ENCODE results near the gene ZNRF3. TPM values are rescaled to one million over a fixed set of nuclear protein-coding genes. Genes with fewer than 3 reads are reported as not detected.

Gene ZNRF3
- polyA plus RNA-seq, 1 of the 3 experiments (the other 2 are of a cell fraction): 4.2 TPM

- ChIA-PET CTCF (interaction anchor here (1.0 to 1.6 kb wide), 2 partner anchors 14 to 159 kb away, joined by 3 read pairs; partner anchors contain the start of gene KREMEN1), POLR2A (no interaction called here)
- Histone ChIP-seq H3K36me3 (replicated peaks in 1 of 2; ENCODE audit: control insufficient read depth in 1 of 2, insufficient read depth in 2 of 2, low read length in 1 of 2) (no peaks in the 10 kb centered on the region), H3K79me2 (ENCODE audit: insufficient read depth) (no peaks in the 10 kb centered on the region), H3F3A (replicated peaks; ENCODE audit: insufficient read depth) (no peaks in the 10 kb centered on the region), H3K9me3 (no peaks in the 10 kb centered on the region), H3K27ac (ENCODE audit: low read depth in 2 of 2, low read length in 1 of 2) (no peak overlapping the region), H2AFZ (ENCODE audit: low read depth) (no peak overlapping the region), H3K9ac (no peak overlapping the region), H3K9me2 (no peaks in the 10 kb centered on the region), H3K4me1 (ENCODE audit: control insufficient read depth in 1 of 2, insufficient read depth in 2 of 2, low read depth in 1 of 2, low read length in 1 of 2) (peaks cover 6% of the 10 kb centered on the region in 2 experiments; a peak in 2 of 4 replicates), H3K27me3 (ENCODE audit: insufficient read depth) (no peaks in the 10 kb centered on the region), H3K4me2 (no peak overlapping the region), H4K20me1 (ENCODE audit: insufficient read depth) (no peaks in the 10 kb centered on the region), H3K4me3 (ENCODE audit: low read depth in 2 of 2, low read length in 1 of 2) (no peak overlapping the region)
- DNase-seq: no peak
- TF ChIP-seq RXRA (IDR thresholded peaks at IDR 0.05; ENCODE audit: borderline replicate concordance, low read depth): no peak
- TF ChIP-seq, protein P1, sequence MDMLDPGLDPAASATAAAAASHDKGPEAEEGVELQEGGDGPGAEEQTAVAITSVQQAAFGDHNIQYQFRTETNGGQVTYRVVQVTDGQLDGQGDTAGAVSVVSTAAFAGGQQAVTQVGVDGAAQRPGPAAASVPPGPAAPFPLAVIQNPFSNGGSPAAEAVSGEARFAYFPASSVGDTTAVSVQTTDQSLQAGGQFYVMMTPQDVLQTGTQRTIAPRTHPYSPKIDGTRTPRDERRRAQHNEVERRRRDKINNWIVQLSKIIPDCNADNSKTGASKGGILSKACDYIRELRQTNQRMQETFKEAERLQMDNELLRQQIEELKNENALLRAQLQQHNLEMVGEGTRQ (IDR thresholded peaks at IDR 0.05; ENCODE audit: borderline replicate concordance, low read depth, low read length): no peak
- no peak for TF ChIP-seq YY1 (IDR thresholded peaks at IDR 0.05; ENCODE audit: low read depth)
- TF ChIP-seq, protein P2, sequence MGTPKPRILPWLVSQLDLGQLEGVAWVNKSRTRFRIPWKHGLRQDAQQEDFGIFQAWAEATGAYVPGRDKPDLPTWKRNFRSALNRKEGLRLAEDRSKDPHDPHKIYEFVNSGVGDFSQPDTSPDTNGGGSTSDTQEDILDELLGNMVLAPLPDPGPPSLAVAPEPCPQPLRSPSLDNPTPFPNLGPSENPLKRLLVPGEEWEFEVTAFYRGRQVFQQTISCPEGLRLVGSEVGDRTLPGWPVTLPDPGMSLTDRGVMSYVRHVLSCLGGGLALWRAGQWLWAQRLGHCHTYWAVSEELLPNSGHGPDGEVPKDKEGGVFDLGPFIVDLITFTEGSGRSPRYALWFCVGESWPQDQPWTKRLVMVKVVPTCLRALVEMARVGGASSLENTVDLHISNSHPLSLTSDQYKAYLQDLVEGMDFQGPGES (IDR thresholded peaks at IDR 0.05; ENCODE audit: low read depth, low read length): no peak
- 92% methylated on average over 2 of the region's 2 CpGs for WGBS (ENCODE audit: low lambda C conversion rate)
These were observed 203.6 kb downstream of the ZNRF3 start for GRCh38 chr22:29087012-29087411.

DNA sequence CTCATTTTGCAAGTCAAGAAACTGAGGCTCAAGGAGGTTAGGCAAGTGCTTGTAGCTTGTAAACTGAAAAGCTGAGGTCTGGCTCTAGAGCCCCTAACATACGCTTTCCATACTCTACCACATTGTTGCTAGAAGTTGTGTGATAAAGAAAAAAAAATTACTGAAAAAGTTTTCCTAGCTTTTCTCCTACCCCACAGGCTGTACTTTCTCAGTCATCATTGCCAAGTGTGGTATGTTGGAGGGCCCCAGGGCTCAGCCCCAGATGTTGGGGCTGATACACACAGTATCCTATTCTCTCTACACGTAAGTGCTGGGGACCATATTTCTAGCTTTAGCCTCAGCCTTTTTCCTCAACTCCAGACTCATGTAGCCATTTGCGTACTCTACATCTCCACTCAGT is 205.4 kb downstream of the ZNRF3 start:
- Histone ChIP-seq H3K36me3 (replicated peaks in 1 of 2; ENCODE audit: control insufficient read depth in 1 of 2, insufficient read depth in 2 of 2, low read length in 1 of 2) (no peaks in the 10 kb centered on the region), H3K9ac (no peak overlapping the region), H3K27me3 (ENCODE audit: insufficient read depth) (no peaks in the 10 kb centered on the region), H3K4me3 (ENCODE audit: low read depth in 2 of 2, low read length in 1 of 2) (no peak overlapping the region), H3K4me2 (no peak overlapping the region), H3K4me1 (ENCODE audit: control insufficient read depth in 1 of 2, insufficient read depth in 2 of 2, low read depth in 1 of 2, low read length in 1 of 2) (peaks cover 8 to 9% of the 10 kb centered on the region in 2 experiments), H2AFZ (ENCODE audit: low read depth) (no peak overlapping the region), H3K79me2 (ENCODE audit: insufficient read depth) (no peaks in the 10 kb centered on the region), H3K9me3 (no peaks in the 10 kb centered on the region), H3K27ac (ENCODE audit: low read depth in 2 of 2, low read length in 1 of 2) (no peak overlapping the region), H4K20me1 (ENCODE audit: insufficient read depth) (no peaks in the 10 kb centered on the region), H3F3A (replicated peaks; ENCODE audit: insufficient read depth) (peaks cover 16% of the 10 kb centered on the region), H3K9me2 (no peaks in the 10 kb centered on the region)
- no peak for DNase-seq
- CTCF ChIA-PET: interaction anchor here (0.6 to 1.8 kb wide), 5 partner anchors 13 to 299 kb away, joined by 3 to 8 read pairs (median 3); no protein-coding TSS in a partner anchor
- 100% methylated on average over 3 of the region's 3 CpGs for WGBS (ENCODE audit: low lambda C conversion rate)
- TF ChIP-seq YY1 (IDR thresholded peaks at IDR 0.05; ENCODE audit: low read depth): no peak
- no peak for TF ChIP-seq REST (IDR thresholded peaks at IDR 0.05; ENCODE audit: low read depth, low read length)
- no peak for TF ChIP-seq TAF1 (IDR thresholded peaks at IDR 0.05; ENCODE audit: borderline replicate concordance, low read depth, low read length)
- TF ChIP-seq SIN3A (IDR thresholded peaks at IDR 0.05; ENCODE audit: borderline replicate concordance, low read depth, low read length): no peak
- no peak for TF ChIP-seq SMC3 (IDR thresholded peaks at IDR 0.05; ENCODE audit: low read depth, low read length)
- TF ChIP-seq EP300 (IDR thresholded peaks at IDR 0.05; ENCODE audit: borderline replicate concordance in 1 of 2, low read depth in 1 of 2, low read length in 1 of 2): no peak
- no peak for TF ChIP-seq CHD2 (IDR thresholded peaks at IDR 0.05; ENCODE audit: low read length, partially characterized antibody)
- TF ChIP-seq GABPA (IDR thresholded peaks at IDR 0.05; ENCODE audit: low read depth): no peak
- POLR2A ChIA-PET: no interaction called here

Data from SK-N-SH (cell line).